ENCODE results near the gene TMEM170B.

DNA sequence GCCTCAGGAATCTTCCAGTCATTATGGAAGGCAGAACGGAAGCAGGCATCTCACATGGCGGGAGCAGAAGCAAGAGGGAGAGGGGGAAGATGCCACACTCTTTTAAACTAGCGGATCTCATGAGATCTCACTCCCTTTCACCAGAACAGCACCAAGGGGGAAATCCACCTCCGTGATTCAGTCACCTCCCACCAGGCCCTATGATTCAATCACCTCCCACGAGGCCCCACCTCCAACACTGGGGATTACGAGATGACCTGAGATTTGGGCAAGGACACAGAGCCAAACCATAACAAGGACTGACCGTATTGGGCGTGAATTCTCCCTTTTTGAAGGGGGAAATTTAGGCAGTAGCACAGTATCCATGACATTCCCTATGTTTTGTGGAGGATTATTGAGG is 88.8 kb downstream of the TMEM170B start:
- TF ChIP-seq, protein P1, sequence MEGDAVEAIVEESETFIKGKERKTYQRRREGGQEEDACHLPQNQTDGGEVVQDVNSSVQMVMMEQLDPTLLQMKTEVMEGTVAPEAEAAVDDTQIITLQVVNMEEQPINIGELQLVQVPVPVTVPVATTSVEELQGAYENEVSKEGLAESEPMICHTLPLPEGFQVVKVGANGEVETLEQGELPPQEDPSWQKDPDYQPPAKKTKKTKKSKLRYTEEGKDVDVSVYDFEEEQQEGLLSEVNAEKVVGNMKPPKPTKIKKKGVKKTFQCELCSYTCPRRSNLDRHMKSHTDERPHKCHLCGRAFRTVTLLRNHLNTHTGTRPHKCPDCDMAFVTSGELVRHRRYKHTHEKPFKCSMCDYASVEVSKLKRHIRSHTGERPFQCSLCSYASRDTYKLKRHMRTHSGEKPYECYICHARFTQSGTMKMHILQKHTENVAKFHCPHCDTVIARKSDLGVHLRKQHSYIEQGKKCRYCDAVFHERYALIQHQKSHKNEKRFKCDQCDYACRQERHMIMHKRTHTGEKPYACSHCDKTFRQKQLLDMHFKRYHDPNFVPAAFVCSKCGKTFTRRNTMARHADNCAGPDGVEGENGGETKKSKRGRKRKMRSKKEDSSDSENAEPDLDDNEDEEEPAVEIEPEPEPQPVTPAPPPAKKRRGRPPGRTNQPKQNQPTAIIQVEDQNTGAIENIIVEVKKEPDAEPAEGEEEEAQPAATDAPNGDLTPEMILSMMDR (IDR thresholded peaks at IDR 0.05; ENCODE audit: low read length): no peak
- TF ChIP-seq EZH2phosphoT487 (IDR thresholded peaks at IDR 0.05; ENCODE audit: low read length): no peak
- no peak for TF ChIP-seq EZH2 (optimal IDR thresholded peaks at IDR 0.05; ENCODE audit: low read depth, low read length)
